Naive B cell (primary cell): ENCODE data around the gene HPSE2. TPM values are rescaled to one million over a fixed set of nuclear protein-coding genes. Genes with fewer than 3 reads are reported as not detected.

Experiments
- ATAC-seq, 2 donors: fragments of 150-1000 bp; cut with Tn5 transposase; 2 replicates each; pipeline ENCODE4 v1.10.0; 2021; ENCODE audit warnings: low read depth in 2 of 2, mild to moderate bottlenecking in 2 of 2, moderate library complexity in 2 of 2
- DNase-seq: peaks from one replicate; pipeline ENCODE4 v3.0.0; 2022
- H3K27ac Mint-ChIP-seq, 6 donors: one replicate each; pipeline ENCODE4 v1.8.0; 2020 to 2022; ENCODE audit warnings: mild to moderate bottlenecking in 6 of 6, mixed read lengths in 6 of 6, moderate library complexity in 5 of 6, inconsistent platforms in 2 of 6
- H3K27me3 Mint-ChIP-seq, 3 donors: one replicate each; pipeline ENCODE4 v1.8.0; 2021 to 2022; ENCODE audit warnings: mixed read lengths in 3 of 3, mild to moderate bottlenecking in 1 of 3
- H3K36me3 Mint-ChIP-seq, 2 donors: one replicate each; pipeline ENCODE4 v1.8.0; 2020 to 2022; ENCODE audit warnings: mixed read lengths in 2 of 2, inconsistent platforms in 1 of 2, mild to moderate bottlenecking in 1 of 2
- H3K4me1 Mint-ChIP-seq, 3 donors: one replicate each; pipeline ENCODE4 v1.8.0; 2020 to 2022; ENCODE audit warnings: mixed read lengths in 3 of 3, inconsistent platforms in 1 of 3, mild to moderate bottlenecking in 1 of 3, moderate library complexity in 1 of 3
- H3K4me3 Mint-ChIP-seq, 8 donors: one replicate each; pipeline ENCODE4 v1.8.0; 2020 to 2022; ENCODE audit warnings: mild to moderate bottlenecking in 8 of 8, mixed read lengths in 8 of 8, moderate library complexity in 8 of 8, inconsistent platforms in 2 of 8
- H3K9me3 Mint-ChIP-seq, 7 donors: one replicate each; pipeline ENCODE4 v1.8.0; 2020 to 2022; ENCODE audit warnings: mixed read lengths in 7 of 7, mild to moderate bottlenecking in 5 of 7, inconsistent platforms in 2 of 7, moderate library complexity in 1 of 7
- polyA plus RNA-seq, 6 donors: library from polyadenylated mRNA; unstranded; fragments of 300-500 nt; fragmentation: Illumina TruSeq; gene quantifications; one replicate each; pipeline ENCODE4 v1.2.3, GENCODE V29; 2021; ENCODE audit warnings: low read depth in 6 of 6

Gene HPSE2
- polyA plus RNA-seq, 6 donors from 2014 or later: not detected

GRCh38 chr10:98694883-98695282 lies 540.8 kb downstream of the HPSE2 start:
- H3K36me3 Mint-ChIP-seq: no peaks in the 10 kb centered on the region

DNA sequence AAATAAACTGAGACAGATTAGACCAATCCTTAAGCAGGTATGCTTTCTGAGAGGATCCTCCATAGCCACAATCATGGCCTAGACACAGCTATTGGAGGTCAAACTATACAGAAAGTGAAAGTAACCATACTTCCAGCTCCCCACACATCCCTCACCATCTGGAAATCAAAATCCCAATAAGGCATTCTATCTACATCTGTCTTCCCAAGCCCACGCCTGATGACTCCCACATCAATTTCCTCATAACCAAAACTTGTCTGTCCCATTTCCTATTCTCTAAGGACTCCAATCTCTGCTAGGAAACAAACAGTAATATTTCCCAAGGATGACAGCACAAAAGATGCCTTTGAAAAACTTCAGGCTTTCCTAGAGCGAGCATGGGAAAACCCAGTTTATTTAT lies 541.6 kb downstream of the HPSE2 start:
- DNase-seq (no peak), ATAC-seq (no peak)
- H3K27ac Mint-ChIP-seq: no peak overlapping the region
- peaks cover 17 to 41% (median 34%) of the 10 kb centered on the region in 3 donors for H3K27me3 Mint-ChIP-seq
- H3K4me3 Mint-ChIP-seq: no peak overlapping the region
- H3K4me1 Mint-ChIP-seq: no peaks in the 10 kb centered on the region
- H3K36me3 Mint-ChIP-seq: no peaks in the 10 kb centered on the region
- peaks cover 0 to 7% (median 3%) of the 10 kb centered on the region in 7 donors for H3K9me3 Mint-ChIP-seq

More at GRCh38 chr10:98694883-98695282, 540.8 kb downstream of the HPSE2 start:
- Mint-ChIP-seq H3K27ac (no peak overlapping the region), H3K4me1 (no peaks in the 10 kb centered on the region), H3K27me3 (peaks cover 17 to 41% (median 34%) of the 10 kb centered on the region in 3 donors), H3K4me3 (no peak overlapping the region), H3K9me3 (no peaks in the 10 kb centered on the region)
- no peak for DNase-seq
- ATAC-seq: no peak

GRCh38 chr10:98687685-98688084 lies 548.0 kb downstream of the HPSE2 start:
- Mint-ChIP-seq H3K27me3 (peaks cover 7 to 33% (median 27%) of the 10 kb centered on the region in 3 donors), H3K4me1 (no peaks in the 10 kb centered on the region), H3K4me3 (no peak overlapping the region), H3K36me3 (no peaks in the 10 kb centered on the region), H3K27ac (peak overlapping the region in 1 of 6 donors; percentile 15), H3K9me3 (peaks cover 1 to 26% (median 20%) of the 10 kb centered on the region in 7 donors)
- ATAC-seq (no peak), DNase-seq (no peak)

DNA sequence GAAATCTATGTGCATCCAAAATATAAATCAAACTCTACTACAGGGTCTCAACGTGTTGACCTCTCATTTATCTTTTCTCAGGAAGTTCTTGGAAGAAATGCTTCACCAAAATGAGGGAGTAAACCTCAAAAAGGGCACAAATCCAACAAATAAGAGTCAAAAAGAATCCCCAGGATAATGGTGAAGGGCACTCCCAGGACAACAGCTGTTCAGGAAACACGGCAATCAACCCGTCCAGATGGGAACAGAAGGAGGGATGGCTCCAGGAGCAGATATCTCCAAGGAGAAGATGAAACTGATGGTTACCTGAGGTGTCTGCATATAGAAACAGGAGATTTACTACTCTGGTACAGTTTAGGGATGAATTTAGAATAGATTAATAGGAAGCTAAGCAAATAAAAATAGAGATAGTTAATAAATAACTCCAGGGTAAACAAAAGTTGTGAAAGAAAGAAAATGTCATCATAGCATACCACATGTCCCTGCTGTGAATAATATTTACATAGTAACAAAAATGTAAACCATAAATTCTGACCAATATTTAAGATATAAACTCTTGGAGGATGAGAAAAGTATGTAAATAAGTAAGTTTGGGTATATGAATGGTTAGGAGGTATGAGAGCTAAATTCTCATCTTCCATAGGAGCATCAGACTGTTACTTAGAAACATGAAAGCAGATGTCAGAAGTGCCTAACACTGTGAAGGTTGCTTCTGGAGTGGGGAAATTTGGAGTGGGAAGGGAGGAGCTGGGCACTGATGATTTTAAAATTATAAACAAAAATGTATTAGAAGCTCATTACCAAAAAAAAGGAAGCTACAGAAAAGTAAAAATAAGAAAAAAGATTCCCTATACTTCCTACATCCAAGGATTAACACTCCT lies 551.4 kb downstream of the HPSE2 start:
- Mint-ChIP-seq H3K27ac (no peak overlapping the region), H3K9me3 (peaks cover 1 to 22% (median 16%) of the 10 kb centered on the region in 7 donors), H3K4me3 (no peak overlapping the region), H3K36me3 (no peaks in the 10 kb centered on the region), H3K27me3 (peaks cover 12 to 31% (median 27%) of the 10 kb centered on the region in 3 donors), H3K4me1 (no peaks in the 10 kb centered on the region)
- no peak for ATAC-seq
- no peak for DNase-seq

GRCh38 chr10:98676895-98677294 lies 558.8 kb downstream of the HPSE2 start:
- no peak for ATAC-seq
- Mint-ChIP-seq H3K9me3 (no peaks in the 10 kb centered on the region), H3K27me3 (peaks cover 10 to 32% (median 17%) of the 10 kb centered on the region in 3 donors), H3K4me1 (no peaks in the 10 kb centered on the region), H3K36me3 (no peaks in the 10 kb centered on the region), H3K4me3 (no peak overlapping the region), H3K27ac (no peak overlapping the region)
- no peak for DNase-seq

- no peaks in the 10 kb centered on the region for H3K9me3 Mint-ChIP-seq
- peaks cover 14 to 29% (median 16%) of the 10 kb centered on the region in 3 donors for H3K27me3 Mint-ChIP-seq
- ATAC-seq (no peak), DNase-seq (no peak)
- H3K36me3 Mint-ChIP-seq: no peaks in the 10 kb centered on the region
- H3K27ac Mint-ChIP-seq: no peak overlapping the region
- H3K4me1 Mint-ChIP-seq: no peaks in the 10 kb centered on the region
- H3K4me3 Mint-ChIP-seq: no peak overlapping the region
These were observed 559.8 kb downstream of the HPSE2 start for GRCh38 chr10:98675902-98676301.

DNA sequence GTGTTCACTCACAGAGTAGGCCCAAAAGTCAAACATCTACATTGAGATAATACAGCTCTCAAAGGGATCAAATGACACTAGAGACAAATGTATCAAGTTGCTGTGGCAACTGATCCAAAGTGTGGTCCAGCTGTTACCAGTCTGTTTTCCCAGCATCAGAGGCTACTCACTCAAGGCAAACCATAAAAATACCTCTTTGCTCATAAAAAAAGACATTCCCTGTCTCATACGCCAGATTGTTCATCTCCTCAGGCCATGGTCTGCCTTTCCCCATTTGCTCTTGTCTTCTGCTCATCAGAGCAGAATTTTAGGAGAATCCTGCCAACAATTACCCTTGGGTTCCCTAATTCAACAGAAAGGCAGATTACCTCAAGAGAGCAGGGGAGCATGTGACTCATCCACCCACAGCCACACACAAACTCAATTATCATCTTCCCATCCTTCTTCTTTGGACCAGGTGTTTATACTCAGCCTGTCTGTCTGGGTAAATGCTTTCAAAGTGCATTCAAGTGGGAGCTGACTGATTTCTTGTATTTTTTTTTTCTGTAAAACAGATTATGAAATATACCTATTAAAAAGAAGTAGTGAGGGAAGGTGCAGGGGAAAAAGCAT lies 562.4 kb downstream of the HPSE2 start:
- DNase-seq (no peak), ATAC-seq (no peak)
- H3K4me3 Mint-ChIP-seq: no peak overlapping the region
- H3K27me3 Mint-ChIP-seq: peaks cover 14 to 21% (median 16%) of the 10 kb centered on the region in 3 donors
- H3K9me3 Mint-ChIP-seq: no peaks in the 10 kb centered on the region
- no peaks in the 10 kb centered on the region for H3K36me3 Mint-ChIP-seq
- H3K4me1 Mint-ChIP-seq: no peaks in the 10 kb centered on the region
- peak overlapping the region in 1 of 6 donors; percentile 8 for H3K27ac Mint-ChIP-seq

DNA sequence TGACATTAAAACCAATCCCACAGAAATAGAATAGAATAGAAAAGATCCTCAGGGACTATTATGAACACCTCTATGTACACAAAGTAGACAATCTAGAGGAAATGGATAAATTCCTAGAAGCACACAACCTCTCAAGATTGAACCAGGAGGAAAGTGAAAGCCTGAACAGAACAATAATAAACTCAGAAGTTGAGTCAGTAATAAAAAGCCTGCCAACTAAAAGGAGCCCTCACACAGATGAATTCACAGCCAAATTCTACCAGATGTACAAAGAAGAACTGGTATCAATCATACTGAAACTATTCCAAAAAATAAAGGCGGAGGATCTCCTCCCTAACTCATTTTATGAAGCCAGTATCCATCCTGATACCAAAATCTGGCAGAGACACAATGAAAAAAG lies 568.6 kb downstream of the HPSE2 start:
- ATAC-seq (no peak), DNase-seq (no peak)
- no peaks in the 10 kb centered on the region for H3K4me1 Mint-ChIP-seq
- H3K4me3 Mint-ChIP-seq: no peak overlapping the region
- H3K27ac Mint-ChIP-seq: no peak overlapping the region
- H3K27me3 Mint-ChIP-seq: peaks cover 0 to 34% (median 22%) of the 10 kb centered on the region in 3 donors
- H3K36me3 Mint-ChIP-seq: no peaks in the 10 kb centered on the region
- H3K9me3 Mint-ChIP-seq: peaks cover 0 to 26% (median 16%) of the 10 kb centered on the region in 7 donors

- Mint-ChIP-seq H3K27me3 (peaks cover 0 to 35% (median 22%) of the 10 kb centered on the region in 3 donors), H3K36me3 (no peaks in the 10 kb centered on the region), H3K27ac (no peak overlapping the region), H3K4me3 (no peak overlapping the region), H3K9me3 (peaks cover 0 to 26% (median 16%) of the 10 kb centered on the region in 7 donors), H3K4me1 (no peaks in the 10 kb centered on the region)
- ATAC-seq: no peak
- no peak for DNase-seq
These were observed 569.4 kb downstream of the HPSE2 start for GRCh38 chr10:98666276-98666675.

GRCh38 chr10:98664329-98665042 lies 571.2 kb downstream of the HPSE2 start:
- H3K27me3 Mint-ChIP-seq: peaks cover 0 to 41% (median 32%) of the 10 kb centered on the region in 3 donors
- no peaks in the 10 kb centered on the region for H3K36me3 Mint-ChIP-seq
- H3K4me3 Mint-ChIP-seq: no peak overlapping the region
- DNase-seq (peak; percentile 12), ATAC-seq (peak; percentile 40 to 58)
- H3K4me1 Mint-ChIP-seq: no peaks in the 10 kb centered on the region
- H3K9me3 Mint-ChIP-seq: peaks cover 0 to 26% (median 16%) of the 10 kb centered on the region in 7 donors
- H3K27ac Mint-ChIP-seq: no peak overlapping the region

GRCh38 chr10:98659951-98660350 lies 575.7 kb downstream of the HPSE2 start:
- Mint-ChIP-seq H3K27me3 (peaks cover 0 to 36% (median 24%) of the 10 kb centered on the region in 3 donors), H3K9me3 (peaks cover 0 to 10% (median 4%) of the 10 kb centered on the region in 7 donors), H3K27ac (no peak overlapping the region), H3K4me3 (no peak overlapping the region), H3K4me1 (peaks cover 0 to 10% (median 3%) of the 10 kb centered on the region in 3 donors), H3K36me3 (no peaks in the 10 kb centered on the region)
- ATAC-seq (no peak), DNase-seq (no peak)

DNA sequence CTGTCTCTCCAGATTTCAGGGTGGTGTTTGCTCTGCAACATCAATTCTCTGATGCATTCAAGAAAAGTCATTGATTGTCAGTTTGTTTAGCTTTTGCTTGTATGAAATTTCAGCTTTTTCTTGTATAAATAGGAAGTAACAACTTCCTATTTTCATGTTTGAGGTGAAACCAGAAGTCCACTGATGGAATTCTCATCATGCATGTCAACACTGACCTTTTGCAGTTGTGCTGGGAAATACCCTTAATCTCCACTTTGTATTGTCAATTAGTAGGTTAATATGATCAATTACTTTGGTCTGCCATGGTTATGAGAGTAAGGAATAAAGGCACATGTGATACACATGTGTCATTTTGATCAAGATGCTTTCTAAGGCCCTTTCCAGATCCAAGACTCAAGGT lies 580.2 kb downstream of the HPSE2 start:
- H3K27ac Mint-ChIP-seq: peak overlapping the region in 1 of 6 donors; percentile 18
- no peak overlapping the region for H3K4me3 Mint-ChIP-seq

DNA sequence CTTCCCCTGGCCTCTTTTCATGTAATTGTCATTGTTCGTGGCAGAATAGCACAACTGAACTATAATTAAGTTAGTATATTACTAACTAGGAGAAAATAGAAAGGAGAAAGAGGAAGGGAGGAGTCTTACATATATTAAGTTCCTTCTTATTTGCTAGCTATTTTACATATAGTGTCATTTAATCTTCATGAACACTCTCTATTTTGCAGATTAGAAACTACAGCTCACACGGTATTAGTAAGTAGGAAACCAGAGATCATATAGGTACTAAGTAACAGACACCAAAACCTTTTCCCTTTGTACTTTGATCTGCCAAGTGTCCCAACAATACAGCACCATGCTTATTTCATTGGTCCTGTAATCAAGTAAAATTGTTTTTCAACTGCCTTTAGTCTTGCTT lies 586.5 kb downstream of the HPSE2 start:
- DNase-seq: no peak
- H3K36me3 Mint-ChIP-seq: peaks cover 0 to 1% of the 10 kb centered on the region in 2 donors
- peaks cover 23 to 46% (median 37%) of the 10 kb centered on the region in 3 donors for H3K27me3 Mint-ChIP-seq
- no peak overlapping the region for H3K4me3 Mint-ChIP-seq
- ATAC-seq: no peak
- H3K27ac Mint-ChIP-seq: no peak overlapping the region
- peaks cover 0 to 22% (median 0%) of the 10 kb centered on the region in 3 donors for H3K4me1 Mint-ChIP-seq
- peaks cover 0 to 3% (median 0%) of the 10 kb centered on the region in 7 donors for H3K9me3 Mint-ChIP-seq

More for the DNA sequence above, 580.2 kb downstream of the HPSE2 start:
- no peak for DNase-seq
- Mint-ChIP-seq H3K9me3 (peaks cover 0 to 3% (median 0%) of the 10 kb centered on the region in 7 donors), H3K36me3 (peaks cover 0 to 4% of the 10 kb centered on the region in 2 donors), H3K27me3 (peaks cover 6 to 38% (median 19%) of the 10 kb centered on the region in 3 donors), H3K4me1 (peaks cover 0 to 32% (median 3%) of the 10 kb centered on the region in 3 donors)
- ATAC-seq: no peak
